Activated T-helper 1 cell treated with Interleukin-2 at 50 U/mL for 16 hours (primary cell): ENCODE data around the gene DIP2B.
"Not testable (repeated sequence)": the region's sequence is repeated elsewhere in the genome, so short reads cannot be mapped to it uniquely, and the experiment has no call there.

ENCODE experiments used
- DNase-seq: peaks from one replicate; pipeline ENCODE4 v3.0.0-alpha.2; 2020; ENCODE audit warnings: low read depth

DIP2B gene

DNA sequence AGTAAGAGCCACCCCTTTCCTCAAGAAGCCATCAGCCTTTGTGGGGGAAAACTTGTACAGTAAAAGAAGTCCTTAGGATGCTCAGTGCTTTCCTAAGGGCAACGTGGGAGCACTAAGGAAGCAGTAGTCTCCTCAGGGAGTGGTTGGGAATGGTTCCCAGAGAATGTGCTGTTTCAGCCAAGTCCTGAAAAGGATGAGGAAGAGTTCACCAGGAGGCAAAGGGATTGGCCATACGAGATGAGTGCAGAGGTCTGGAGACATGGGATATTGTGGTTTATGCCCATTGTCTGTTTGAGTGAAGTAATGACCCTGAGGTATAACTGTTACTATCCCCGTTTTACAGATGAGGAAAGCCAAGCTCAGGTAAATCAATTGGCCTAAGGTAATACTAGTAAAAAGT lies 173.1 kb downstream of the DIP2B start:
- no peak for DNase-seq

DNA sequence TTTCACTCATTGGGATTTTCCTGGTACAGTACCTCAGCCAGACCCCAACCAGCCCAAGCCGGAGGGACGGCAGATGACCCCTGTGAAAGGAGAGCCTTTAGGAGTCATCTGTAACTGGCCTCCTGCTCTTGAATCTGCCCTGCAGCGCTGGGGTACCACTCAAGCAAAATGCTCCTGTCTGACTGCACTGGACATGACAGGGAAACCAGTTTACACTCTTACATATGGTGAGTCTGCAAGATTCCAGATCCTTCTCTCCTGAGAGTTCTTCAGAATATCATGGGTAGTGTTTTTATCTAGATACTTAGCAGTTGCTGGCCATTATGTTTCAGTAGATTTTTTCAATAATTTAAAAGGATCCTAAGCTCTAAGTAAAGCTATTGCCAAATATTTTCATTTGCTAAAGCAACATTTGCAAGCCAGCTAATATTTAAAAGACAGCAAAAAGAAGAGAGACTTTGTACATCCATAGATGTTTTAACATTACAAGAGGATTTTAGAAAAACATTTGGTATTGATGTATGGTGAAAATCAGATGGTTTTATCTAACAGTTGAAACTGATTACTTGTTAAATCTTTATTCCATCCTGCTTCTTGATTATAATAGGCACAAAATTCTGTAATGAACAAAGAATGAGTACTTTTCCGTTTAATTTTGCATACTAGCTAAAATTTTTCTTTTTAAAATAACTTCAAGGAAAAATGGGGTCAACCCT lies 174.0 kb downstream of the DIP2B start:
- no peak for DNase-seq

GRCh38 chr12:50679612-50680011 lies 174.8 kb downstream of the DIP2B start:
- no peak for DNase-seq

GRCh38 chr12:50681064-50681463 lies 176.3 kb downstream of the DIP2B start:
- not testable (repeated sequence) for DNase-seq

DNA sequence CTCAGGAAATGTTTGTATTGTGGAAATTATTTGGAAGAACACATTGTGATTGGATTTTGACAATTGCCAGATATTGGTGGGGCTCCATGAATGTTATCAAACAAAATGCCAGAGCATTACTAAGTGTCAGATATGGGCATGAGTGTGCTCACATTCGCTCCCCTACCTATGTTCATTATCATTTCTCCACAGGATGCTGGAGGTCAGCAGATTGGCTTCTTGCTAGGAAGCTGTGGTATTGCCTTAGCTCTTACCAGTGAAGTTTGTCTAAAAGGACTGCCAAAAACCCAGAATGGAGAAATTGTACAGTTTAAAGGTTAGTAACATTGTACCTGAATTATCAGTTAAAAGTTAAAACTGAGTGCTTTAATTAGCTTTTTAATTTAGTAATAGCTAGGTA lies 180.9 kb downstream of the DIP2B start:
- DNase-seq: no peak

DNA sequence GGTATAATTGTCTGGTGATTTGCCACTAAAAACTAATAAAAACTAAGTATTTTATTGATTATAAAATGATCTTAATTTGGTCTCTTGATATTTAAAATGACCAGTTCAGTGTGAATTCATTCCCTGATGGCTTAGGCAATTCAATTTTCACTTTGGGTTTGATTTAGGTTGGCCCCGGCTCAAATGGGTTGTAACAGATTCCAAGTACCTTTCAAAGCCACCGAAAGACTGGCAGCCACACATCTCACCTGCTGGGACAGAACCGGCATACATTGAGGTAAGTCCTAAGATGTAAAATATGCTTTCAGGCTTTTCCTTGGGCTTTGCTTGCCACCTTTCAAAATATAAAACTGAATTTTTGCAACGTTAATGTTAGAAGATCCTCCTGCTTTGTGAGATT lies 181.6 kb downstream of the DIP2B start:
- DNase-seq: no peak

GRCh38 chr12:50686976-50687375 lies 182.2 kb downstream of the DIP2B start:
- DNase-seq: no peak

GRCh38 chr12:50689437-50689836 lies 184.7 kb downstream of the DIP2B start:
- no peak for DNase-seq

GRCh38 chr12:50690925-50691324 lies 186.1 kb downstream of the DIP2B start:
- DNase-seq: no peak

- no peak for DNase-seq
Measured at GRCh38 chr12:50695961-50696360, 191.2 kb downstream of the DIP2B start.

GRCh38 chr12:50696931-50697330 lies 192.1 kb downstream of the DIP2B start:
- no peak for DNase-seq

- no peak for DNase-seq
Measured at GRCh38 chr12:50699154-50699553, 194.4 kb downstream of the DIP2B start.

DNA sequence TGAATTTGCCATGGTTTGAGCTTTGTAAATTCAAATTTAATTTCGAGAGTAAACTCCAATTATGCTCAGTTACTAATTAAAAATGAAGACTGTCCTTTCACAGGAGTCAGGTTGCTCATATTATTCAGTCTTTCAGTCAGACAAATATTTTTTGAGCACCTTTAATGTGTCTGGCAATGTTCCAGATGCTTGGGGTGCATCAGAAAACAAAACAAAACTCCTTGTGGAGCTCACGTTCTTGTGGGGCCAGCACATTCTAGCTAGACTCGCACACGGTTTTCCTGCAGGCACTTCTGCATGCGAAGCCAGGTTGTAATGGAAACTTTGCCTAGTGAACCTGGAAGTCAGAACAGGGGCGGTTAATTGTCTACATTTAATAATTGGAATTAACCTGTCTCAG lies 195.2 kb downstream of the DIP2B start:
- no peak for DNase-seq

- no peak for DNase-seq
Measured at GRCh38 chr12:50706606-50707005, 201.8 kb downstream of the DIP2B start.

- DNase-seq: no peak
Measured at GRCh38 chr12:50707396-50707795, 202.6 kb downstream of the DIP2B start.

GRCh38 chr12:50708631-50709030 lies 203.8 kb downstream of the DIP2B start:
- no peak for DNase-seq

DNA sequence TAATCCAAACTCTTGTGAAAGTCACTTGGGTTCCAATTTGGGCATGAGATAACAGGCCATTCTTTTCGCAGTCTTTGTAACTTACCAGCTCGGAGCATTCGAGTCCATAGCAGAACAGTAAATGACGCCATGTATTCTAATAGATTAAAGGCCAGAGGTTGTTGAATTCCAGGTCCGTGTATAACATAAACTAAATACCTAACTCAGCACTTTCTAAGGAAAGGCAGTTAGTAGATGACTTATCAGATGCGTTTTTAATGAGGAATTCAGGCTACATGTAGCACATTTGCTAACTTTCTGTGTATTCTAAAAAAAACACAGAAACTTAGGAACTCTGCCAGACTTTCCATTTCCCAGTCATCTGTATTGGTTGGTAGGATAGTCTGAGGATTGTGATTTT lies 206.3 kb downstream of the DIP2B start:
- no peak for DNase-seq

- DNase-seq: no peak
Measured at GRCh38 chr12:50715174-50715573, 210.4 kb downstream of the DIP2B start.

GRCh38 chr12:50718760-50719159 lies 214.0 kb downstream of the DIP2B start:
- no peak for DNase-seq

DNA sequence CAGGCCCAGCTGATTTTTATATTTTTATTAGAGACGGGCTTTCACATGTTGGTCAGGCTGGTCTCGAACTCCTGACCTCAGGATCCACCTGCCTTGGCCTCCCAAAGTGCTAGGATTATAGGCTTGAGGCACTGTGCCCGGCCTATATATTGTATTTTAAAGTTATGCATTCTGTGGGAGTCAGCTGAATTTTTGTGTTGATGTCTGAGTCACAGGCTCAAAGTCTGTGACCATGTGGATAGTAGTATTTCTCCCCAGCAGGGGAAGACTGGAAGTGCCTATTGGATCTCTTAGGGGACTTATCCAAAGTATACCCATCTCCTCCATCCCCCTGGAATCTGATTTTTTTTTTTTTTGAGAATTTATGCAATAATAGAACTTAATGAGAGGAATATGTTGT lies 215.3 kb downstream of the DIP2B start:
- no peak for DNase-seq

- DNase-seq: no peak
Measured at GRCh38 chr12:50720501-50720900, 215.7 kb downstream of the DIP2B start.

GRCh38 chr12:50723865-50724264 lies 219.1 kb downstream of the DIP2B start:
- no peak for DNase-seq

DNA sequence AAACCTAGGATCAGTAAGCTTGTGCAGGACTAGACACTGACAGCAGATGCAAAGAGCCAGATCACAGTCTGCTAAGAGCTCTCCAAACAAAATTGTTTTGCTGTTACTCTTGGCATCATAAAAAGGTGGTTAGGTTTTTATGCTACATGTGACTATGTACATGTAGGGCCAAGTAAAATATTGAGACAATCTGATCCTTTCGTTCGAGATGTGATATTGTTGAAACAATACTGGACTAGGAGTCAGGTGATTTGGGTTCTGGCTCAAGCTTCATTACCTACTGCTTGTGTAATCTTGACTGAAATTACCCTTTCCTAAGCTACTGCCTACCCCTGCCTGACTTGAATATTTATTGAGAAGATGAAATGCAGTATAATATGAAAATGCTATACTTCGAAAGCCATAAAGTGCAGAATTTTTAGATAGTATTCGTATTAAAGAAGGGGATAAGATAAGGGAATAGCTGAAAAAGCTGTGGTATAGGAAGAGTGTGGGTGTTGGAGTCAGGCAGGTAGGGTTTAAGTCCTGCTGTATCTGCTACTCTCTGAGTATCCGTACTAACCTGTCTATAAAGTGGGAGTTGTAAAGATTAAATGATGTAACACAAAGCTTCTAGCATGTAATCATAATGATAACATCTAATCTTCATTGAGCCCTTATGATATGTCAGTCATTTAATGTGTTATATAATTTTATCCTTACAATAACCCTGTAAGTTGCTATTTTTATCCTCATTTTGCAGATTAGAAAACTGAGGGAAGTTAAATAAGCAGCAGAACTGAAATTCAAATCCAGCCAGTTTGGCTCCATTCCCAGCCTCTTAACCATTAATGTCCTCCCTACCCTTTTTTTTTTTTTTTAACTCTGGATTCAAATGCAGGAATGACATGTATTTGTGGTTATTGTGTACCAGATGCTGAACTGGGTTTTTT lies 220.5 kb downstream of the DIP2B start:
- no peak for DNase-seq
